ENCODE data around the gene RNF19B. TPM values are rescaled to one million over a fixed set of nuclear protein-coding genes. Genes with fewer than 3 reads are reported as not detected.
"Not testable (repeated sequence)": the region's sequence is repeated elsewhere in the genome, so short reads cannot be mapped to it uniquely, and the experiment has no call there.

RNF19B gene
- total RNA-seq, 2 donors from 2014 or later = 92.0 to 246 TPM

GRCh38 chr1:33002006-33002405 lies 37.4 kb upstream of the RNF19B start:
- no peak for DNase-seq (ENCODE audit: low spot score)
- Mint-ChIP-seq H3K4me3 (no peak overlapping the region), H3K36me3 (peaks cover 13% of the 10 kb centered on the region), H3K4me1 (ENCODE audit: low read depth in 2 of 2) (peaks cover 55 to 56% of the 10 kb centered on the region in 2 donors), H3K9me3 (no peaks in the 10 kb centered on the region), H3K27ac (peak overlapping the region in 1 of 2 donors; percentile 73), H3K27me3 (no peaks in the 10 kb centered on the region)
- no peak for ATAC-seq

- H3K4me3 Mint-ChIP-seq = no peak overlapping the region
- DNase-seq (ENCODE audit: low spot score) = no peak
- H3K27ac Mint-ChIP-seq = peak overlapping the region in 1 of 2 donors; percentile 73
- ATAC-seq = no peak
- no peaks in the 10 kb centered on the region for H3K27me3 Mint-ChIP-seq
- H3K9me3 Mint-ChIP-seq = no peaks in the 10 kb centered on the region
- peaks cover 9% of the 10 kb centered on the region for H3K36me3 Mint-ChIP-seq
- peaks cover 49 to 59% of the 10 kb centered on the region in 2 donors for H3K4me1 Mint-ChIP-seq (ENCODE audit: low read depth in 2 of 2)
Observed at GRCh38 chr1:33001282-33001681, 36.7 kb upstream of the RNF19B start.

GRCh38 chr1:33000427-33001026 lies 35.9 kb upstream of the RNF19B start:
- Mint-ChIP-seq H3K4me3 (no peak overlapping the region), H3K36me3 (peaks cover 4% of the 10 kb centered on the region), H3K27me3 (no peaks in the 10 kb centered on the region), H3K27ac (peak overlapping the region; percentile 14 to 73), H3K9me3 (no peaks in the 10 kb centered on the region), H3K4me1 (ENCODE audit: low read depth in 2 of 2) (peaks cover 43 to 56% of the 10 kb centered on the region in 2 donors)
- DNase-seq (ENCODE audit: low spot score) (no peak), ATAC-seq (no peak)

GRCh38 chr1:32998997-32999396 lies 34.4 kb upstream of the RNF19B start:
- ATAC-seq (no peak), DNase-seq (ENCODE audit: low spot score) (no peak)
- no peaks in the 10 kb centered on the region for H3K9me3 Mint-ChIP-seq
- H3K27me3 Mint-ChIP-seq = no peaks in the 10 kb centered on the region
- no peak overlapping the region for H3K27ac Mint-ChIP-seq
- no peaks in the 10 kb centered on the region for H3K36me3 Mint-ChIP-seq
- peaks cover 37 to 54% of the 10 kb centered on the region in 2 donors for H3K4me1 Mint-ChIP-seq (ENCODE audit: low read depth in 2 of 2)
- H3K4me3 Mint-ChIP-seq = no peak overlapping the region

GRCh38 chr1:32998064-32998463 lies 33.5 kb upstream of the RNF19B start:
- Mint-ChIP-seq H3K4me3 (peak overlapping the region; percentile 63), H3K27ac (peak overlapping the region; percentile 77 to 97), H3K4me1 (ENCODE audit: low read depth in 2 of 2) (peaks cover 38 to 61% of the 10 kb centered on the region in 2 donors), H3K36me3 (no peaks in the 10 kb centered on the region), H3K9me3 (no peaks in the 10 kb centered on the region), H3K27me3 (no peaks in the 10 kb centered on the region)
- no peak for DNase-seq (ENCODE audit: low spot score)
- peak; percentile 17 to 19 for ATAC-seq

GRCh38 chr1:32997381-32997891 lies 32.8 kb upstream of the RNF19B start:
- H3K27ac Mint-ChIP-seq = peak overlapping the region; percentile 77 to 97

GRCh38 chr1:32993324-32993636 lies 28.7 kb upstream of the RNF19B start:
- peak overlapping the region; percentile 97 for H3K27ac Mint-ChIP-seq
- peaks cover 57 to 72% of the 10 kb centered on the region in 2 donors for H3K4me1 Mint-ChIP-seq (ENCODE audit: low read depth in 2 of 2)

More at GRCh38 chr1:32997381-32997891, 32.8 kb upstream of the RNF19B start:
- Mint-ChIP-seq H3K36me3 (no peaks in the 10 kb centered on the region), H3K4me1 (ENCODE audit: low read depth in 2 of 2) (peaks cover 38 to 61% of the 10 kb centered on the region in 2 donors), H3K9me3 (no peaks in the 10 kb centered on the region), H3K4me3 (peak overlapping the region; percentile 63), H3K27me3 (no peaks in the 10 kb centered on the region)
- DNase-seq (ENCODE audit: low spot score) (no peak), ATAC-seq (peak in 1 of 2 donors; percentile 15)

GRCh38 chr1:32992489-32993323 lies 28.1 kb upstream of the RNF19B start:
- H3K36me3 Mint-ChIP-seq = peaks cover 6% of the 10 kb centered on the region
- ATAC-seq = peak; percentile 91 to 94
- H3K4me3 Mint-ChIP-seq = peak overlapping the region; percentile 64
- H3K4me1 Mint-ChIP-seq (ENCODE audit: low read depth in 2 of 2) = peaks cover 52 to 69% of the 10 kb centered on the region in 2 donors
- H3K9me3 Mint-ChIP-seq = no peaks in the 10 kb centered on the region
- H3K27me3 Mint-ChIP-seq = no peaks in the 10 kb centered on the region
- DNase-seq (ENCODE audit: low spot score) = peak; percentile 95
- peak overlapping the region; percentile 97 for H3K27ac Mint-ChIP-seq

More at GRCh38 chr1:32993324-32993636, 28.7 kb upstream of the RNF19B start:
- not testable (repeated sequence) for H3K9me3 Mint-ChIP-seq; H3K27me3 Mint-ChIP-seq; DNase-seq (ENCODE audit: low spot score); ATAC-seq; H3K36me3 Mint-ChIP-seq
- H3K4me3 Mint-ChIP-seq = peak overlapping the region; percentile 64

GRCh38 chr1:32991819-32992488 lies 27.3 kb upstream of the RNF19B start:
- Mint-ChIP-seq H3K9me3 (no peaks in the 10 kb centered on the region), H3K4me3 (peak overlapping the region; percentile 64), H3K36me3 (peaks cover 6% of the 10 kb centered on the region), H3K27me3 (no peaks in the 10 kb centered on the region), H3K27ac (peak overlapping the region; percentile 97), H3K4me1 (ENCODE audit: low read depth in 2 of 2) (peaks cover 51 to 64% of the 10 kb centered on the region in 2 donors)
- ATAC-seq = peak; percentile 16 to 31
- DNase-seq (ENCODE audit: low spot score) = no peak

- Mint-ChIP-seq H3K9me3 (no peaks in the 10 kb centered on the region), H3K27ac (peak overlapping the region; percentile 97), H3K27me3 (no peaks in the 10 kb centered on the region), H3K4me3 (peak overlapping the region; percentile 64), H3K36me3 (peaks cover 6% of the 10 kb centered on the region), H3K4me1 (ENCODE audit: low read depth in 2 of 2) (peaks cover 51 to 63% of the 10 kb centered on the region in 2 donors)
- no peak for DNase-seq (ENCODE audit: low spot score)
- ATAC-seq = no peak
Observed at GRCh38 chr1:32991386-32991785, 26.8 kb upstream of the RNF19B start.

GRCh38 chr1:32990887-32991286 lies 26.3 kb upstream of the RNF19B start:
- Mint-ChIP-seq H3K36me3 (peaks cover 6% of the 10 kb centered on the region), H3K4me3 (peak overlapping the region; percentile 64), H3K27ac (peak overlapping the region; percentile 97), H3K9me3 (no peaks in the 10 kb centered on the region), H3K27me3 (no peaks in the 10 kb centered on the region), H3K4me1 (ENCODE audit: low read depth in 2 of 2) (peaks cover 51 to 65% of the 10 kb centered on the region in 2 donors)
- DNase-seq (ENCODE audit: low spot score) = no peak
- ATAC-seq = no peak

GRCh38 chr1:32989160-32990050 lies 24.8 kb upstream of the RNF19B start:
- Mint-ChIP-seq H3K36me3 (peaks cover 6% of the 10 kb centered on the region), H3K27ac (peak overlapping the region; percentile 97), H3K9me3 (no peaks in the 10 kb centered on the region), H3K4me3 (peak overlapping the region; percentile 91), H3K4me1 (ENCODE audit: low read depth in 2 of 2) (peaks cover 56 to 70% of the 10 kb centered on the region in 2 donors), H3K27me3 (no peaks in the 10 kb centered on the region)
- ATAC-seq = peak; percentile 58 to 66
- peak; percentile 88 for DNase-seq (ENCODE audit: low spot score)

GRCh38 chr1:32988665-32989064 lies 24.1 kb upstream of the RNF19B start:
- Mint-ChIP-seq H3K27ac (peak overlapping the region; percentile 97), H3K4me1 (ENCODE audit: low read depth in 2 of 2) (peaks cover 60 to 73% of the 10 kb centered on the region in 2 donors), H3K4me3 (peak overlapping the region; percentile 91)

More at GRCh38 chr1:32988665-32989064, 24.1 kb upstream of the RNF19B start:
- Mint-ChIP-seq H3K36me3 (peaks cover 6% of the 10 kb centered on the region), H3K27me3 (no peaks in the 10 kb centered on the region), H3K9me3 (no peaks in the 10 kb centered on the region)
- DNase-seq (ENCODE audit: low spot score) (no peak), ATAC-seq (no peak)

Data from natural killer cell treated with Interleukin-12 subunit alpha and Interleukin-12 subunit beta and Interleukin-15 and Interleukin-18, amount 100 ng/mL, for 72 hours (primary cell).